Ramos (cell line): ENCODE data around the gene MPP2.
"Not testable (repeated sequence)": the region's sequence is repeated elsewhere in the genome, so short reads cannot be mapped to it uniquely, and the experiment has no call there.

Experiments used
- in situ Hi-C: fragments of 300-500 bp; cut with MboI; formaldehyde crosslinking; loops from one replicate; pipeline ENCODE4 v1.14.3; 2022; ENCODE audit warnings: low sequenced_read_pairs; ENCODE audit not compliant: unreplicated experiment

The MPP2 gene

DNA sequence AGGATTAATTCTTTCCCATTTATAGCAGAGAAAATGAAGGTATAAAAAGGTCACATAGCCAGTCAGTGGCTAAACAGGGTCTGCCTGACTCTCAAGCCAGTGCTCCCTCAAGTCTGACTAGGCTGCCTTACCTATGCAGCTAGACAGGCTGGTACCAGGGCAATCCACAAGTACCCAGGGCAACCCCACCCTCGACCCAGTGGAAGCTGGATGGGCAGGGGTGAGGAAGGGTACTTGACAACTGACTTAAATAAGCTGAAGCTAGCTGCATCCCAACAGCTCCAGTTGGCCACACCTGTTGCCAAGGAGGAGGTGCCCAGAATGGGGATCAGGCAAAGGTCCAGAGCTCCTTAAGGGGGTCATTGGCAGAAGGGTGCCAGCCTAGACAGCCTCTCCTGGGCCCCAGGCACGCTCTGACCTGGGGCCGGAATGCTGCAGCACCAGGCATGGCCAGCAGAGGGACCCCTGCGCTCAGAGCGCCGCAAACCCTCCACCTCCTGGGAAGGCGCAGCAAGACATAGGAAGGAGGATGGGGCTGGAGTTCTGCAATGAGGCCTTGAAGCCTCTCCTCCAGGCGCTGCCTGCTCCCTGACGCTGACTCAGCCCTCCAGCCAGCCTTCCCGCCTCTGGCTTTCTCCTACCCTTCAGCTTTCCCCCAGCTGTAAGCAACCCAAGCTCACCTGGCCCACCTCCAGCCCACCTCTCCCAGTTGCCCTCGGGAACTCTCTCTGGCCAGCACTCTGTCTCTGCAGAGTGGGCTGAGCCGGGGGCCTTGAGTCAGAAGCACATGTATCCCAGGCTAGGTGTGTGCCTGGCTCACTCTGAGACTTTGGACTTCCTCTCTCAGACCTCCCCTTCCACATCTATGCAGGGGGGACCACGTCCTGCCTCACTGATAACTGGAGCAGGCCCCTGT is 28.8 kb downstream of the MPP2 start:
- in situ Hi-C loops: no loop called here

DNA sequence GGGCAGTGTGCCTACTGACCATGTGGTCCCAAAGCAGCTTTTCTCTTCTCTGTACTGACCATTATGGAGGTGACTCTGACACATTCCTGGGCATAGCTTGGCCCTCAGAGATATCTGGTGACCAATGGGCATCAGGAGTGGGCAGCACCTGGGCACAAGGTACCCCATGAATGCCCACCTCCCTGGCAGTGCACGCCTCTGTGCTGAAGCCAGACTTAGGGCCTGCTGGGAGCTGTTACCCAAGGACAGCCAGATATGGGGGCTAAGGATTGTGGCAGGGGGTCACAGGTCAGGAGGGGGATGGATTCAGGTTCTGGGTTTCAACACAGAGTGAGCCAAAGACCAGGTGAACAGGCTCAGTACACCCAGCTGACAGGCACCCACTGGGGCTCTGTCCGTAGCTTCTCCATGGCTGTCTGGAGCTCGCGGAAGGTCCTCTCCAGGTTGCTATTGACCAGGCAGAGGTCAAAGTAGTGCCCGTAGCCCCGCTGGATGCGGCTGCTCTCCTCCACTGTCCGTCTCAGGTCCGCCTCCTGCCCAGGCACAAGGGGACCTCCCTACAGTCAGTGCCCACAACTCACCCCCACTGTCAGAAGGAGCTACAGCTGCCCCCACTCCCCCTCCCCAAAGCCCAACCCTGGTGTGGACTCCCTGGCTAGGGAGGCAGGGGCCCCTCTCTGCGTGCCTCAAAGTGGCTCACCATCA is 29.7 kb downstream of the MPP2 start:
- in situ Hi-C loops: no loop called here

DNA sequence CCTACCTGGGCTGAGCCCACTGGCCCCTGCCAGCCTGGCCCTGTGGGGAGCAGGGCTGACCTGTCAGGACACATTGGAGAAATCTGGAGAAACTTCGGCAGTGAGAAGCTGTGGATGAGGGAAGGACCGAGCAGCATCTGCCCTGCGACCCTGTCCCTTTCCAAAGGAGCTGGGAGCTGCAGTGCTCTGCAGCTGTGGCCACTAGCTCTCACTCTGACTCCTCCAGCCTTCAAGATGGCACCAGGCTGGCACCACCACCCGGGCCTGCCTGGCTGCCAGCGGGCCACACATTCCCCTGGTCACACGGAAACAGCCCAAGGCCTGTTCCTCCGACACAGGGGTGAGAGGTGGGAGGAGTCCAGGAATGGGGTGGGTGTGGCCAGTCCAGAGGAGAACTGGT is 30.3 kb downstream of the MPP2 start:
- in situ Hi-C loops: no loop called here

DNA sequence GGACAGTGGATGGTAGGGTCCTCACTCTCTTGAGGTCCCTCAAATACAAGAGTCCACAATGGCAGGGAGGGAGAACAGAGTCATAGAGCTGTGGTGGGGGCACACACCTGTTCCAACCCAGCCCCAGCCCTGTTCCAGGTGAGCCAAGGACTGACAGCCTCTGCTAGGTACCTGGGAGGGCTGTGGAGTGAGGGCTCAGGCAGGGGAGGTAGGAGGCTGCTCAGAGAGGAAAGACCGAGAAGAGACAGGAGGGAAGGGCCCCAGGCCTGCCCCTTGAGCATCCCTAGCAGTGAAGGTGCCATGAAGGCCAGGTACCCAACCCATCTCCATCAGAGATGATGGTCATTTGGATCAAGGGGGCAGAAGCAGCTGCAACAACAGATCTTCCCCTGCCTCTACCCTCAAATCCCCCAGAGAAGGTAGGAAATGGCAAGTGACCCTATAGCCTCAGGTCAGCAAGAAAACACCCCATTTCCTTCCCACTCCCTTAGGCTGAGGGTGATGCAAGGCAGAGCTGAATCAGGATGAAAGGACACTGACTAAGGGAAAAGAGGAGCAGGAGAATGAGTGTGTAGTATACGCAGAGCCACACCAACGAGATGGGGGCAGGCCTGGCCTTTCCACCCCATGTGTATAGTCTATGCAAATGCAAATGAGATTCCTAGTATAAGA is 31.7 kb downstream of the MPP2 start:
- in situ Hi-C loops: no loop called here

DNA sequence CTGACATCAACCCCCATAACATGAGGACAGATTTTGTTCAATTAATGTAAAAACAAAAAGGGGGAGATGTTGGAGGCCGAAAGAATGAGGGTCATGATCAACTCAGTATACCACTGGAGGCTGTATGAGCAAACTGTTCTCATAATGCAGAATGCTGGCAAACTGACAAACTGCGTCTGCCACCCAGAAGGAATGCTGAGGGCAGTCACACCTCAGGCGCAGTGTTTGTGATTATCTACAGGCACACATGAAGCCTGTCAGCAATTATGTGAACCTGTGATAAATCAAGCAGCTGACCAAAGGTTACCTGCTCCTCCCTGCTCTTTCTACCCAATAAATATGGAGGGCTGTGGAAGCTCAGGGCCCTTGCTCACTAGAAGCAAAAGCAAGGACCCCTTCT is 33.0 kb downstream of the MPP2 start:
- in situ Hi-C loops: no loop called here

DNA sequence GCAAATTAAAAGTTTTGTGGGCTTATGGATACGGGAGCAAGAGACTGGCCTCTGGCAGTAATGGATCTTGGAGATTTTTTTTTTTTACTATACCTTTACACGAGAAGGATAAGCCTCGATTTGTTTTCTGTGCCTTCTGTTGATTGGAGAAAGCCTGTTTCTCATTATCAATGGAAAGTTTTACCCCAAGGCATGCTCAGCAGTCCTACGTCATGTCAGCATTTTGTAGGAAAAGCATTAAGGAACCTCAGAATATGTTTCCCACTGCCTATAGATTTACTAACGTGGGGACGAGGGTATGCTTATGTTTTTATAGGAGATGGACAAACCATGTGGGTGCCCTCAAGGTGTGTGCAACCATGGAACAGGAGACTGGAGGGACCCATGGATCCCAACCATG is 33.5 kb downstream of the MPP2 start:
- in situ Hi-C loops: no loop called here

DNA sequence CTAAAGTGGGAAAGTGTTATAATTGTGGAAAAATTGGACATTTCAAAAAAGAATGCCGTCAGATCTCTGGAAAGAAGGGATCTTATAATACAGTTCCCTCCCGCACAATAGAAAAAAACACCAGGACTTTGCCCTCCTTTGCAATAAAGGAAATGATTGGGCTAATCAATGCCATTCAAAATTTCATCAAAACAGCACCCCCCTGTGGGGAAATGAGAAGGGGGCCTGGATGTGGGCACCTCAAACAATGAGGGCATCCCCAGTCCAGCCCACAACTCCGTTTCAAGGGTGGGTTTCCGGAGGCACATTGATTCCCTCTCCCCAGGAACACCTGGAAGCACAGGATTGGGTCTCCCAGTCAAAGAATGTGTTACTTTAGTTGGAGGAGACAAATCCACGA is 34.2 kb downstream of the MPP2 start:
- in situ Hi-C loops: no loop called here

DNA sequence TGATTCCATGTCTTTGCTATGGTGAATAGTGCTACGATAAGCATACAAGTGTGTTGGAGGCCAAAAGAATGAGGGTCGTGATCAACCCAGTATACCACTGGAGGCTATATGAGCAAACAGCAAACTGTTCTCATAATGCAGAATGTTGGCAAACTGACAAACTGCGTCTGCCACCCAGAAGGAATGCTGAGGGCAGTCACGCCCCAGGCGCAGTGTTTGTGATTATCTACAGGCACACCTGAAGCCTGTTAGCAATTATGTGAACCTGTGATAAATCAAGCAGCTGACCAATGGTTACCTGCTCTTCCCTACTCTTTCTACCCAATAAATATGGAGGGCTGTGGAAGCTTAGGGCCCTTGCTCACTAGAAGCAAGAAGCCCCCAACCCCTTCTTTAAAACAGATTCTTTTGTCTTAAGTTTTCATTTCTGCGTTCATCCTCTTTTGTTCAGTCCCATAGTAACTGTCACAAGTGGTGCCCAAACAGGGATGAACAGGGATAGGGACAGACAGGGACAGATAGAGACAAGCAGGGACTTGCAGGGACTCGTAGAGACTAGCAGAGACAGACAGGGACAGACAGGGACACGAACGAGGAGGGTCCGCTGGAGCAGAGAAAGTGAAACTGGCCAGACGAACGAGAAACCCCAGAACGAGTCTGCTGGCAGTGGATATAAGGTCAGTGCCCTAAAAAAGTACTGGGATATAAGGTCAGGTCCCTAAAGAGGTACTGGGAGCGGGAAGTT is 35.2 kb downstream of the MPP2 start:
- in situ Hi-C loops: no loop called here

DNA sequence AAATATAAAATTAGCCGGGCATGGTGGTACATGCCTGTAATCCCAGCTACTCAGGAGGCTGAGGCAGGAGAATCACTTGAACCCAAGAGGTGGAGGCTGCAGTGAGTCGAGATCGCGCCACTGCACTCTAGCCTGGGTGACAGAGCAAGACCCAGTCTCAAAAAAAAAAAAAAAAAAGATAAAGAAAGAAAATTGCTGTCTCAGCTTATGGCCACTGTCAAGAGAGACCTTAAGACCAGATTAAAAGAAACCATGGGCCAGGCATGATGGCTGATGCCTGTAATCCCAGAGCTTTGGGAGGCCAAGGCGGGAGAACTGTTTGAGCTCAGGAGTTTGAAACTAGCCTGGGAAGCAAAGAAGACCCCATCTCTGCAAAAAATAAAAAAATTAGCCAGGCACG is 38.3 kb downstream of the MPP2 start:
- in situ Hi-C loops: not testable (repeated sequence)

DNA sequence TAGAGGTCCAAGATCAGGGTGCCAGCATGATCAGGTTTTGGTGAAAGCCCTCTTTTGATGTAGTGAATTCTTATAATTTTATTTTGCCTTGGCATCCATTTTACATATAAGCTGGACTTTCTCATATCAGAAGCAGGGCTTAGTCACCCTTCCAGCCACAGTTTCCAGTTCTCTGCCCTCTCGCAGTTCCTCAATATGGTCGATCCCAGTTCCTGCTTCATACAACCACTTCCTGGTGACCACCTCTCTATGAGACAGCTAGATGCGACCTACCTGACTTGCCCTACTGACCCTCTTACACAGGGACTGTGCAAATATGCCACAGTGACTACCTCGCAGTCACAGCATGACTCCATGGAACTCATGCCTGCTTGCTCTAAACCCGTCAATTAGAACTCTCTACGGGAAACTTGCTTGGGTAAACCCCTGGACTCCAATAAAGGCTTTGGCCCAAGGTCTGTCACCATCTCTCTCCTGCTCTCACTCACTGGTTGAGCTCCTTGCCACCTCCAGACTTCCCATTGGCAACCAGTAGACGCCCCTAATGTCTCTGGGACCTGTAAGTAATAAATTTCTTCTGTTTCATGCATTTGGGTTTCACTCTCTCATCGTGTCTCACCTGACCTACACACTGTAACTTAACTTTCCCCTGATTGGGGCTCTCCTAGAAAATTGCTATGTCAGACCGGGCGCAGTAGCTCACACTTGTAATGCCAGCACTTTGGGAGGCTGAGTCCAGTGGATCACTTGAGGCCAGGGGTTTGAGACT is 38.9 kb downstream of the MPP2 start:
- in situ Hi-C loops: no loop called here

DNA sequence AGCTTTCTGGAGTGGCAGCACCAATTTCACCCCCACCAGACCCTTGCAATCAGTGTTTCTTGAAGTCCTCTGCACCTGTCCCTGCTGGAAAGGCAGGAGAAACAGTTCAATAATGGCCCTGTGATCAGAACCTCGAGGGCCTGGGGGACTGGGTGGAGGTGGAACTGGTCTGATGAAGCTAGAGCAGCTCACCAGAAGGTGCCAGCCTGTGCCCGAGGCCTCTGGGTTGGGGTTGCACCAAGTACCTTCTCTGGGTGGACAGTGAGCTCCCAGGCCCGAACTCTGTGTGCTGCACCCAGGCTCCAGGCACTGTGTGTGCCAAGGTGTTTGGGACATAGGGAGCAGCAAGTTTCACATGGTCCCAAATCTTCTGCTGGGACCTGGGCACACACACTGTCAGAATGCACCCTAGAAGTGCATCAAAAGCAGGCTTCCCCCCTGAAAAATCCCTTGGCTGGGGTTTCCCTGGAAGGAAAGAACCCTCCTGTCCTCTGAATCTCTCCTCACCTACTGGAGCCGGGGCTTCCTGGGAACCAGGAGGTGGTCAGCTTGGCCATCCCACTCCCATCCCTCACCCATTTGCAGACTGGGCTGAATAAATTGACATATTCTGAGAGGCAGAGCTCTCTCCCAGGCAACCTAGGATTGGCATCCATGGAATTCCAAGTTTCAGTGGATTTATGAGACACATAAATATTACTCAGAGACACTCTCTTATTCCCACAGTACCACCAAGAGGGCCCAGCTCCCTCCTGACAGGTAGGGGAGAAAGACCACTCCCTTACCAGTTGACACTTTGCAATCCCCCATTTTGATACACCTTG is 43.0 kb downstream of the MPP2 start:
- in situ Hi-C loops: no loop called here

DNA sequence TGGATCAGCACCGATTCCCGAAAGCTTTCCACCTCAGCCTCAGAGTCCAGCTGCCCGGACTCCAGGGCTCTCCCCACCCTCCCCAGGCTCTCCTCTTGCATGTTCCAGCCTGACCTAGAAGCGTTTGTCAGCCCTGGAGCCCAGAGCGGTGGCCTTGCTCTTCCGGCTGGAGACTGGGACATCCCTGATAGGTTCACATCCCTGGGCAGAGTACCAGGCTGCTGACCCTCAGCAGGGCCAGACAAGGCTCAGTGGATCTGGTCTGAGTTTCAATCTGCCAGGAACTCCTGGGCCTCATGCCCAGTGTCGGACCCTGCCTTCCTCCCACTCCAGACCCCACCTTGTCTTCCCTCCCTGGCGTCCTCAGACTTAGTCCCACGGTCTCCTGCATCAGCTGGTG is 45.4 kb downstream of the MPP2 start:
- in situ Hi-C loops: no loop called here

DNA sequence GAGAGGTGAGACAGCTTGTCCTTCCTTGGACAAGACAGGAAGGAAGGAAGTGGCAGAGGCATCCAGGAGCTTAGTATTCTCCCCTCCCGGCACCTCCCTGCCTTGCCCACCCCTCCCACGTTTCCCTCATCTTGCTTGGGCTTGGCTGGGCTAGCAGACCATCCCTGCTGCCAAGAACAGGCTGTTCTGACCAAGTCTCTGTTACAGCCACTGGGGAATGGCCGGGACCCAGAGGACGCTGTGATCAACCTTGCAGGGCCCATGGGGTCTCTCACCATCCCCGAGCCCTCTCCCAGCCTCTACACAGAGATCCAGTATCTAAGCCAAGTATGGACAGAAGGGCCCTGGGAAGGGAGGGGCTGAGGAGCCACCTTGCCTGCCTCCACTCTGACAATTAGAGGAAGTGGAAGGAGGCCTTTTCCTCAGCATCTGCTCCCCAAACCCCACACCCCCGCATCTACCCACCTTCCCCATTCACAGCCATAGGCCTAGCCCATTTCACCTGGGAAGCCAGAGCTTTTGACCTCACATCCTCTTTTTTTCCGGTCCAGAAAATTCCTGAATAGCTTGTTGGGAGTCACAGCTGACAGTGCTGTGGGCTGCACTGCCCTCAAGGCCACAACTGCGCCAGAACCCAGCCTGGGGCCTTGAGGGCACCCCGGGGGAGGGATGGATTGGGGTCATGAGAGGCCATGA is 46.3 kb downstream of the MPP2 start:
- in situ Hi-C loops: no loop called here

DNA sequence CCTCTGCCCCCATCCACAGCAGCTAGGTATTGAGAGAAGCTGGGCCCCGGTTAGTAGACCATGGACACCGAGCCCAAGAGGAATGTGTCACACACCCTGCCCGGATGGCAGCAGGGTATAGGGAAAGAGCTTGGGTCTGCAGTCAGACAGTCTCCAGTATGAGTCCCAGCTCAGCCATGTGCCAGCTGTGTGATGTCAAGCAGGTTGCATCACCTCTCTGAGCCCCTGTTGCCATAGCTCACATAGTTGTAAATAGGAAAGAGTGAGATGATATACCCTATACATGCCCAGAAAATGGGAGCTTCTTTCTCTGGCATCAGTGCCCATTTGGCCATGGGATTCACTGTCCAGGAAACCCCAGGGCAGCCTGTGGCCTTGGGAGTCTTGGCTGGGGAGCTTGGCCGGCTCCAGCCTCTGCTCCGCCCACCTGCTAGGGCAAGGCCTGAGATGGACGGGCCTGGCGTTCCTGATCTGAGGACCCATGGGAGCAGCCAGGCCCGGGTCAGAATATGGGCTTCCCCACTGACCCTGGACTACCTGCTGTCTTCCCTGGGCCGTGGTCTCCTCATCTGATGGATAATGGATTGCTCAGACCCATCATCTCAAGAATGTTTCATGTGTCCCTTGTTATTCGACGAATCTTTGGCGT is 47.1 kb downstream of the MPP2 start:
- in situ Hi-C loops: no loop called here

DNA sequence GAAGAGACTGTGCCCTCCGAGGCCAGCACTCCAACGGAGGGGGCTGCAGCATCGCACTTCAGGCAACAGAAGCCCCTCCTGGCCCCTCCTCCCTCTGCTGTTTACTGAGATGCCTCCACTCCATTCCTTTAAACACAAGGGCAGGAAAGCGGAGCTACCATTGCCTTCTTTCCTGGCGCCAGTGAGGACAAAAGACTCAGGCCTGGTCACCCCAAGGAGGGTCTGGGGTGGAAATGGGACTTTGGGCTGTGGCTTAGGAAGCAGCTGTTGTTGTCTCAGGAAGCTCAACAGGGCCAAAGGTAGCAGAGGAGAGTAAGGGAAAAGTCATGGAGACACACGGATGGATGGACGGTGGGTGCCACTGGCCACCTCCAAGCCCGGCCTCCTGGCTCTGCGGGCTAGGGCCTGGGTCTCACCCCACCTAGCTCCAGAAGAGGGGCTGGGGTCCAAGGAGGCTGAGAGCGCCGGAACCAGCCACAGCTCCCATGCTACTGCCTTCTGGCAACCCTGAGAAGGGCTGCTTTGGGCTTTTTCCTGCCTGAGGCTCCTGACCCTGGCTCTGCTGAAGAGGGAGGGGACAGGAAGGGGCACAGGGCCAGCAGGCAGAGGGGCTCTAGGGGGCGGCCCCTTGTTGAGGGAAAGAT is 49.3 kb downstream of the MPP2 start:
- in situ Hi-C loops: no loop called here

DNA sequence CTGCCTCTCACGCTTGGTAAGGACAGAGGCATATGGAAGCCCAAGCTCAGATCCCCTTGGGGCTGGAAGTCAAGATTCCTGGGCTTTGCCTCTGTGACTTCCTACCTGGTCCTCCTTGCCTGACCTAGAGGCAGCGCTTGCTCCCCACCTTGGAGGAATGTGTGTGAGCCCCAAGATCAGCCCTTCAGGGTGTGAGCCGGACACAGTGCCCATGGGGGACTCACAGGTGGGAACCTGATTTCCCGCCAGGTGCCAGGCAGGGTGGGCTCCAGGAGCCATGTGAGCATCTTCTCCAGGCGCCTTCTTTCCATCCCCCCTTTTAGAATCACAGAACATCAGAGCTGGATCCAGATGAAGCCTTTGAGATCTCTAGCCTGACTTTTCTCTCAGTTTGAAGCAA is 50.2 kb downstream of the MPP2 start:
- in situ Hi-C loops: no loop called here

DNA sequence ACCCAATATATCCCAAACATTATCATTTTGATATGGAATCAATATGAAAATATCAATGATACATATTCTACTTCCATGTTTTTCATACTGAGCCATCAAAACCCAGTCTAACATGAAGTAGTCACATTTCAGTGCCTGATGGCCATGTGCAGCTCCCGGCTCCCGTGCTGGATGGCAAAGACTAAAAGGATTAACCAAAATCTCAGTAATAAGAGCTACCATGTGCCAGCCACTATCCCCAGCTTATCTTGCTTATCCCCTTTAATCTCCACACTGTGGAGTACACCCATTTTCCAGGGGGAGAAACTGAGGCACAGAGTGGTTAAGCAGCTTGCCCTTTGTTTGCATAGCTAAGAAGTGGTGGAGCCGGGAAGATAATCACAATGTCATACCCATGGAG is 51.2 kb downstream of the MPP2 start:
- in situ Hi-C loops: no loop called here
